HG02642 (cell line): Measurements from ENCODE around the gene C6orf52.

Experiments
- ATAC-seq: cut with Tn5 transposase; IDR thresholded peaks from one replicate; pipeline ENCODE4 v1.9.1; 2021; ENCODE audit warnings: mild to moderate bottlenecking; ENCODE audit not compliant: unreplicated experiment, poor library complexity

Gene C6orf52

GRCh38 chr6:10658910-10659698 lies 35.3 kb downstream of the C6orf52 start:
- ATAC-seq: no peak

- peak; percentile 41 for ATAC-seq
Observed at GRCh38 chr6:10655508-10656055, 38.8 kb downstream of the C6orf52 start.

GRCh38 chr6:10644225-10644624 lies 50.2 kb downstream of the C6orf52 start:
- ATAC-seq: no peak

DNA sequence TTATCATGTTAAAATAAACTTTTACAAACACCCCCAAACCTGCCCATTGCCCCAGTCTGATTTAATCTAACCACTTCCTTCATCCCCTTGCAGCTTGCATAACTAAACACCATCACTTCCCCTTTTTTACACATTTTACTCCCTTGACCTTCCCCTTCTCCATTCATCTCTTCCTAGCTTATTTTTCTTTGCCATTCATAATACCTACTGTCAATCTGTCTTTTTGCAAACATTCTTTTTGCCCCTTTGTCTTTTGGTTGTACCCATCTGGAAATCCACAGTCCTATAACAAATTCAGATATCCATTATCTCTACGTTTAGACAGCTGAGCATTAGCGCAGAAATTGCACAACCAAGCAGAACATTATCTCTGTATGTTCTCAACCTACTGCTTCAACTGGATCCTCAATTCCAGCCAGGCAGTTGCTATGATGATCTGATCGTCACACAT lies 51.2 kb downstream of the C6orf52 start:
- ATAC-seq: peak; percentile 74

DNA sequence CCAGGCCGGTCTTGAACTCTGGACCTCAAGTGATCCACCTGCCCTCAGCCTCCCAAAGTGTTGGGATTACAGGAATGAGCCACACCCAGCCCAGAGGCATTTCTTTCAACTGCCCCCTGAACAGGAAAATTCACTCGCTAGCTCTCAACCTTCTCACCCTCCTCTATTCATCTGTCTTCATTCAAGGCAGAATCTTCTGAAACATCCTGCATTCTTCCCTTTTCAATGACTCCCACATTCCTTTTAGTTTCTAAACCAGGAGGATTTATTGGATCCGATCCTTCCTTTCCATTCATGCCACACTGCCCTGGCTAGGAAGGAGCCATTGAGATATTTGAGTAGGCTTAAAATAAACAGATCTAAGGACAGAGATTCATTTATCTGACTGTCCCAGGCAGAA lies 52.9 kb downstream of the C6orf52 start:
- ATAC-seq: no peak

DNA sequence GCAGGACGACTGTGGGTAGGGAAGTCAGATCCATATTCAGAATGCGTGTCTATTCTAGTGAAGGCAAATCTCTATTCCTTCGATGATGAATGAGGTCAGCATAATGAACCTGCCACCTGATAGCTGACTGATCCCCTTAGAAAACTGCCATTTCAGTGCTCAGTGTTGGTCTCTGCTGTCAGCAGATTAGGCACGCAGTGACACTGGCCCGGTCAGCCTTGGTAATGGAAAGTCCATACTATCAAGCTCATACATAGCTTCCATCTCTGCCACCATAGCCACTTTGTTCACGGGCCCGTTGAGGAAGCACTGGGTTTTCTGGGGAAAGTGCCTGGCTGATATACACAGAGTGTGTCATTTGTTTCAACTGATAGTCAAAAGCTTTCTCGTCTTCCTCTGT lies 54.0 kb downstream of the C6orf52 start:
- ATAC-seq: no peak

GRCh38 chr6:10633216-10633615 lies 61.2 kb downstream of the C6orf52 start:
- ATAC-seq: peak; percentile 94

- ATAC-seq: no peak
Observed at GRCh38 chr6:10630178-10630577, 64.2 kb downstream of the C6orf52 start.

GRCh38 chr6:10627800-10628199 lies 66.6 kb downstream of the C6orf52 start:
- no peak for ATAC-seq

DNA sequence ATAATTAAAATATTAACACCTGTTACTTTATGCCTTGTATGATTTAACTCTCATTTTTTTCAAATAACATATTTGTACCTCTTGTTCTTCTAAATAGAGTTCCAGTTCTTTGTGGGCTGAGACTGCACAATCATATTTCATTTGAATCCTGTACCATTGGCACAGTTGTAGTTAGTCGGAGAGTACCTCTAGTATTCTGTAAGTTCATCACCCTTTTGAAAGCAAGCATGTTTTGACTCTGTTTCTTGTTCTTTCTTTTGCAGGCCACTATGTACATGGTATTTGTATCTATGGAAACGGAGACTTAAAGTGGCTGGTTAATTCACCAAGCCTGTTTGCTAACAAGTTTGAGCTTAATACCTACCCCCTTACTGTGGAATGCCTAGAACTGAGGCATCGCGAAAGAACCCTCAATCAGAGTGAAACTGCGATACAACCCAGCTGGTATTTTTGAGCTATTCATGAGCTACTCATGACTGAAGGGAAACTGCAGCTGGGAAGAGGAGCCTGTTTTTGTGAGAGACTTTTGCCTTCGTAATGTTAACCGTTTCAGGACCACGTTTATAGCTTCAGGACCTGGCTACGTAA lies 68.2 kb downstream of the C6orf52 start:
- no peak for ATAC-seq

- no peak for ATAC-seq
Observed at GRCh38 chr6:10624836-10625235, 69.6 kb downstream of the C6orf52 start.

GRCh38 chr6:10621847-10622246 lies 72.6 kb downstream of the C6orf52 start:
- no peak for ATAC-seq
